IMR-90 (cell line): ENCODE measurements around the gene KCNN3. TPM values are rescaled to one million over a fixed set of nuclear protein-coding genes. Genes with fewer than 3 reads are reported as not detected.

Source experiments
- ATAC-seq: fragments of 200-7000 bp; cut with Tn5 transposase; 2 replicates; pipeline ENCODE4 v1.9.1; 2020; ENCODE audit warnings: low read depth, mild to moderate bottlenecking, moderate library complexity
- BruUV-seq: library from RNA; stranded (reverse); fragments of 400-500 nt; replicated peaks from 2 replicates; lab custom pipeline; 2021; lab: Mats Ljungman, UMichigan
- CTCF ChIA-PET: fragments of 300-600 bp; formaldehyde crosslinking; extraction: SDS; loops from one replicate; lab custom pipeline; 2021; ENCODE audit warnings: antibody characterized with exemption; lab: Yijun Ruan, JAX
- POLR2A ChIA-PET: fragments of 300-600 bp; sonication (Branson Sonifier 250); formaldehyde crosslinking; loops from one replicate; lab custom pipeline; 2022; ENCODE audit warnings: antibody characterized with exemption; ENCODE audit not compliant: unreplicated experiment; lab: Charles Lee
- DNase-seq: peaks from one replicate; pipeline ENCODE4 v3.0.0; 2013
- H2AFZ ChIP-seq: replicated peaks from 2 replicates; pipeline ENCODE3; 2013; ENCODE audit warnings: low read length, mild to moderate bottlenecking; ENCODE audit not compliant: poor library complexity
- H2AK5ac ChIP-seq: 2 replicates; pipeline ENCODE4 v1.6.1; 2013; ENCODE audit warnings: low read depth, low read length, inconsistent platforms
- H2AK9ac ChIP-seq: replicated peaks from 2 replicates; pipeline ENCODE3; 2013; ENCODE audit warnings: mild to moderate bottlenecking, low read depth, low read length, moderate library complexity; ENCODE audit not compliant: poor library complexity
- H2BK120ac ChIP-seq: 2 replicates; pipeline ENCODE4 v1.6.1; 2013; ENCODE audit warnings: low read depth, low read length, inconsistent platforms
- H2BK15ac ChIP-seq: 3 replicates; pipeline ENCODE4 v1.6.1; 2013; ENCODE audit warnings: low read depth, low read length, inconsistent platforms
- H2BK20ac ChIP-seq: 2 replicates; pipeline ENCODE4 v1.6.1; 2013; ENCODE audit warnings: low read depth, mild to moderate bottlenecking, inconsistent platforms, low read length, moderate library complexity
- H2BK5ac ChIP-seq: 2 replicates; pipeline ENCODE4 v1.6.1; 2013; ENCODE audit warnings: mild to moderate bottlenecking, low read depth, low read length, inconsistent platforms; ENCODE audit not compliant: poor library complexity, severe bottlenecking
- H3K14ac ChIP-seq: replicated peaks from 2 replicates; pipeline ENCODE4 v1.6.1; 2013; ENCODE audit warnings: low read depth, low read length, inconsistent platforms
- H3K18ac ChIP-seq: 2 replicates; pipeline ENCODE4 v1.6.1; 2013; ENCODE audit warnings: low read depth, low read length, control low read depth
- H3K23ac ChIP-seq: 2 replicates; pipeline ENCODE4 v1.6.1; 2013; ENCODE audit warnings: low read depth, low read length, inconsistent platforms
- H3K27ac ChIP-seq: 2 replicates; pipeline ENCODE4 v1.5.1; 2013; ENCODE audit warnings: mild to moderate bottlenecking, control low read depth, low read length; ENCODE audit not compliant: insufficient read depth
- H3K27me3 ChIP-seq: 2 replicates; pipeline ENCODE4 v1.6.1; 2013; ENCODE audit warnings: low read length; ENCODE audit not compliant: control insufficient read depth, insufficient read depth
- H3K36me3 ChIP-seq: 2 replicates; pipeline ENCODE4 v1.6.1; 2013; ENCODE audit warnings: low read length, mixed read lengths; ENCODE audit not compliant: control insufficient read depth, insufficient read depth
- H3K4ac ChIP-seq: 2 replicates; pipeline ENCODE4 v1.6.1; 2013; ENCODE audit warnings: low read depth, low read length, inconsistent platforms
- H3K4me1 ChIP-seq: 2 replicates; pipeline ENCODE4 v1.6.1; 2013; ENCODE audit warnings: low read length, mixed read lengths; ENCODE audit not compliant: control insufficient read depth, insufficient read depth
- H3K4me2 ChIP-seq: 2 replicates; pipeline ENCODE4 v1.6.1; 2013; ENCODE audit warnings: low read depth, mild to moderate bottlenecking, control low read depth, low read length, moderate library complexity
- H3K4me3 ChIP-seq: 2 replicates; pipeline ENCODE4 v1.5.1; 2013; ENCODE audit warnings: low read depth, mild to moderate bottlenecking, control low read depth, low read length, moderate library complexity; ENCODE audit not compliant: insufficient read depth
- H3K56ac ChIP-seq: 2 replicates; pipeline ENCODE4 v1.6.1; 2013; ENCODE audit warnings: low read length, inconsistent platforms; ENCODE audit not compliant: insufficient read depth; ENCODE audit errors: extremely low read depth
- H3K79me1 ChIP-seq, 2 experiments: 2 replicates each; pipeline ENCODE4 v1.6.1; 2013; ENCODE audit warnings: low read length in 2 of 2, inconsistent platforms in 1 of 2, low read depth in 1 of 2
- H3K9ac ChIP-seq: 2 replicates; pipeline ENCODE4 v1.6.1; 2013; ENCODE audit warnings: low read depth, low read length, control low read depth
- H3K9me1 ChIP-seq: 2 replicates; pipeline ENCODE4 v1.6.1; 2013; ENCODE audit warnings: low read length, inconsistent platforms; ENCODE audit not compliant: insufficient read depth
- H3K9me3 ChIP-seq: 2 replicates; pipeline ENCODE4 v1.6.1; 2013; ENCODE audit warnings: low read length; ENCODE audit not compliant: control insufficient read depth, insufficient read depth
- H4K20me1 ChIP-seq: 2 replicates; pipeline ENCODE4 v1.6.1; 2013; ENCODE audit warnings: low read length, inconsistent platforms; ENCODE audit not compliant: insufficient read depth
- H4K5ac ChIP-seq: 2 replicates; pipeline ENCODE4 v1.6.1; 2013; ENCODE audit warnings: mild to moderate bottlenecking, low read depth, low read length, control low read depth
- H4K8ac ChIP-seq, 2 experiments: 2 replicates each; pipeline ENCODE4 v1.6.1; 2013; ENCODE audit warnings: low read depth in 2 of 2, low read length in 2 of 2, control low read depth in 1 of 2, inconsistent platforms in 1 of 2
- H4K91ac ChIP-seq: 2 replicates; pipeline ENCODE4 v1.6.1; 2013; ENCODE audit warnings: low read depth, low read length, inconsistent platforms; ENCODE audit not compliant: insufficient read depth
- BHLHE40 ChIP-seq: fragments of 150-350 bp; IDR thresholded peaks from 2 replicates; pipeline ENCODE4 v1.6.1; 2016; ENCODE audit warnings: mild to moderate bottlenecking, low read depth, low read length
- MAZ ChIP-seq: IDR thresholded peaks from 2 replicates; pipeline ENCODE4 v1.6.1; 2012; ENCODE audit warnings: low read depth, mild to moderate bottlenecking, low read length, improper control_type of control experiment, moderate library complexity, borderline replicate concordance
- MXI1 ChIP-seq: IDR thresholded peaks from 2 replicates; pipeline ENCODE4 v1.6.1; 2012; ENCODE audit warnings: low read depth, mild to moderate bottlenecking, low read length, moderate library complexity, borderline replicate concordance
- NFE2L2 ChIP-seq: fragments of 150-350 bp; IDR thresholded peaks from 2 replicates; pipeline ENCODE4 v1.6.1; 2016; ENCODE audit warnings: low read depth, mild to moderate bottlenecking, low read length
- RAD21 ChIP-seq: IDR thresholded peaks from 2 replicates; pipeline ENCODE4 v1.6.1; 2012; ENCODE audit warnings: low read length, improper control_type of control experiment
- SMC3 ChIP-seq: fragments of 150-350 bp; IDR thresholded peaks from 2 replicates; pipeline ENCODE4 v1.6.1; 2016; ENCODE audit warnings: low read depth, mild to moderate bottlenecking, antibody characterized with exemption, low read length, moderate library complexity
- WGBS, 2 experiments: methylation state at CpG; one replicate each; pipeline versions ENCODE4 v1.1.5 to v1.1.7; 2013; ENCODE audit warnings: missing lambda C conversion rate in 2 of 2; ENCODE audit not compliant: insufficient read length in 1 of 2; ENCODE audit errors: extremely low coverage in 2 of 2; 5-methylcytosine and 5-hydroxymethylcytosine counted together
- dilution Hi-C: fragments of 300-500 bp; cut with HindIII; formaldehyde crosslinking; loops from one replicate; pipeline ENCODE4 v1.14.3; 2018; ENCODE audit warnings: low sequenced_read_pairs; ENCODE audit not compliant: unreplicated experiment
- in situ Hi-C: fragments of 300-500 bp; cut with MboI; formaldehyde crosslinking; loops from 3 replicates; pipeline ENCODE4 v1.14.3; 2019; ENCODE audit warnings: low sequenced_read_pairs, inconsistent platforms, mixed read lengths
- intact Hi-C: fragments of 100-400 bp; cut with micrococcal nuclease; formaldehyde crosslinking; loops from 2 replicates; pipeline ENCODE4 v1.10.0; 2022
- polyA plus RNA-seq, 3 experiments: library from polyadenylated mRNA; depleted of rRNA; stranded (reverse); fragments of >200 nt; gene quantifications; 2 replicates each; pipeline ENCODE4 v1.2.3, GENCODE V29; 2012; ENCODE audit warnings: low replicate concordance in 1 of 3
- total RNA-seq: library from RNA; depleted of rRNA; stranded (reverse); fragments of >200 nt; gene quantifications from 2 replicates; pipeline ENCODE4 v1.2.3, GENCODE V29; 2012
- TF ChIP-seq, protein P1 (sequence below): conservative IDR thresholded peaks from 2 replicates; pipeline ENCODE4 v1.5.1; 2012; ENCODE audit warnings: mild to moderate bottlenecking, low read depth, low read length, improper control_type of control experiment

Gene KCNN3
- total and polyA plus RNA-seq, 2 of the 4 experiments (the other 2 are of a cell fraction) = 0.02 TPM; not detected in 1

DNA sequence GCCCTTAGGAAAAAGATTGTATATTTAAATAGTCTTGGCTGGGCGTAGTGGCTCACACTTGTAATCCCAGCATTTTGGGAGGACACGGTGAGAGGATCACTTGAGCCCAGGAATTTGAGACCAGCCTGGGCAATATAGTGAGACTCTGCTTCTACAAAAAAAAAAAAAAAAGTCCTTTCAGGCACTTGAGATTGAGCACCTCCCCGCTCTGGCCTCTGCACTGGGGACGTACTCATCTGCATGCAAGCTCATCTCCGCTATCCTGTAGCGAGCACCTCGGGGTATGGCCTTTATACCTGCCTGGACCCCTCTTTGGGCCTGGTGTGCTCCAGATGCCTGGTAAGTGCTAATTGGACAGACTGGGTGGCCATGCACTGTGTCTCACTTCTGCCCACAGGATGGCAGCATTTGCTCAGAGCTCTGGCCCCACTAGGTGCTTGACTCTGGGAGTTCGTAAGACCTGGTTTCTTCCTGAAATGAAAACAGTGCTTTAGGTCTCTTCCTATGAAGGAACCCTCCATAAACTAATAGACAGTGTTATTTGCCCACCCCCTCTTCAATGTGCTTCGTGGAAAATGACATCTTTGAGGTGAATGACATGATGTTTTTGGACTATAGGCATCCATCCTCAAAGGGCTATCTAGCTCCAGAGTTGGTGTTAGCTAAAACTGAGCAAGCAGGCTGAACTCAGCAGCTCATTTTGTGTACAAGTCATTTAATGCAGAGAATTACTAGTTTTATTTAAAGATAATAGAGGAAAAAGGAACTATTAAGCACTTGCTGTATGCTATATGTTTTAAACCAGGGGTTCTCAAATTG is 200.4 kb downstream of the KCNN3 start:
- Histone ChIP-seq H4K20me1 (no peaks in the 10 kb centered on the region), H3K14ac (no peak overlapping the region), H3K27me3 (peaks cover 24% of the 10 kb centered on the region), H3K56ac (no peak overlapping the region), H2AFZ (no peak overlapping the region), H3K18ac (no peak overlapping the region), H2AK9ac (no peak overlapping the region), H4K5ac (no peak overlapping the region), H2AK5ac (no peak overlapping the region), H3K4ac (no peak overlapping the region), H3K9me1 (no peaks in the 10 kb centered on the region), H2BK15ac (no peak overlapping the region), H3K9ac (no peak overlapping the region), H3K9me3 (no peaks in the 10 kb centered on the region), H2BK5ac (no peak overlapping the region), H3K4me1 (no peaks in the 10 kb centered on the region), H3K27ac (no peak overlapping the region), H3K79me1 (no peaks in the 10 kb centered on the region), H4K91ac (no peak overlapping the region), H3K4me2 (no peak overlapping the region), H2BK120ac (no peak overlapping the region), H4K8ac (no peak overlapping the region), H3K36me3 (no peaks in the 10 kb centered on the region), H3K23ac (no peak overlapping the region), H3K4me3 (no peak overlapping the region), H2BK20ac (no peak overlapping the region)
- TF ChIP-seq BHLHE40 (no peak), SMC3 (peak; percentile 94), MAZ (no peak), NFE2L2 (no peak), RAD21 (peak; percentile 88), MXI1 (no peak)
- TF ChIP-seq, protein P1, sequence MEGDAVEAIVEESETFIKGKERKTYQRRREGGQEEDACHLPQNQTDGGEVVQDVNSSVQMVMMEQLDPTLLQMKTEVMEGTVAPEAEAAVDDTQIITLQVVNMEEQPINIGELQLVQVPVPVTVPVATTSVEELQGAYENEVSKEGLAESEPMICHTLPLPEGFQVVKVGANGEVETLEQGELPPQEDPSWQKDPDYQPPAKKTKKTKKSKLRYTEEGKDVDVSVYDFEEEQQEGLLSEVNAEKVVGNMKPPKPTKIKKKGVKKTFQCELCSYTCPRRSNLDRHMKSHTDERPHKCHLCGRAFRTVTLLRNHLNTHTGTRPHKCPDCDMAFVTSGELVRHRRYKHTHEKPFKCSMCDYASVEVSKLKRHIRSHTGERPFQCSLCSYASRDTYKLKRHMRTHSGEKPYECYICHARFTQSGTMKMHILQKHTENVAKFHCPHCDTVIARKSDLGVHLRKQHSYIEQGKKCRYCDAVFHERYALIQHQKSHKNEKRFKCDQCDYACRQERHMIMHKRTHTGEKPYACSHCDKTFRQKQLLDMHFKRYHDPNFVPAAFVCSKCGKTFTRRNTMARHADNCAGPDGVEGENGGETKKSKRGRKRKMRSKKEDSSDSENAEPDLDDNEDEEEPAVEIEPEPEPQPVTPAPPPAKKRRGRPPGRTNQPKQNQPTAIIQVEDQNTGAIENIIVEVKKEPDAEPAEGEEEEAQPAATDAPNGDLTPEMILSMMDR = peak; percentile 78
- DNase-seq (peak; percentile 69), ATAC-seq (peak; percentile 99)
- POLR2A ChIA-PET = no interaction called here
- dilution Hi-C loops = no loop called here
- intact Hi-C loops = loop anchor here (1.0 to 5.0 kb wide), 3 partner anchors 110 to 209 kb away; no protein-coding TSS in a partner anchor
- WGBS, 2 experiments = 38% methylated on average over 5 of the region's 9 CpGs; no CpG with 5 or more reads in 1 of the 2 experiments
- CTCF ChIA-PET = interaction anchor here (0.6 to 1.7 kb wide), 4 partner anchors 30 to 216 kb away, joined by 3 to 9 read pairs (median 5); no protein-coding TSS in a partner anchor
- BruUV-seq = no TSS peak
- in situ Hi-C loops = no loop called here
